ENCODE results near the gene SNTA1. TPM values are rescaled to one million over a fixed set of nuclear protein-coding genes. Genes with fewer than 3 reads are reported as not detected.
A peak's percentile ranks its signal among the peaks of the same experiment; 100 is the strongest.

SNTA1 gene
- total and polyA plus RNA-seq, 2 of the 13 experiments (the other 11 are each of a cell fraction or from before 2014, with no cell fraction given), result 16.4 to 18.3 TPM

- TF ChIP-seq THAP8 (CRISPR knock-in tag; IDR thresholded peaks at IDR 0.05; ENCODE audit: borderline replicate concordance), result no peak
- TF ChIP-seq ELK4 (CRISPR knock-in tag; IDR thresholded peaks at IDR 0.05; ENCODE audit: borderline replicate concordance), result no peak
- peak; percentile 98 for TF ChIP-seq ZNF205 (CRISPR knock-in tag; IDR thresholded peaks at IDR 0.05)
- no peak for TF ChIP-seq ZNF773 (CRISPR knock-in tag; IDR thresholded peaks at IDR 0.05; ENCODE audit: borderline replicate concordance)
- peak; percentile 98 for TF ChIP-seq THYN1 (CRISPR knock-in tag; IDR thresholded peaks at IDR 0.05; ENCODE audit: borderline replicate concordance, low read depth)
- TF ChIP-seq RFX3 (CRISPR knock-in tag; IDR thresholded peaks at IDR 0.05), result peak; percentile 64; the same call in 1 of the 2 replicates
- TF ChIP-seq SNRNP70 (IDR thresholded peaks at IDR 0.05; ENCODE audit: low read depth, low read length), result no peak
- peak; percentile 94; the same call in 1 of the 2 replicates for TF ChIP-seq SSRP1 (CRISPR knock-in tag; IDR thresholded peaks at IDR 0.05)
- peak; percentile 100 for TF ChIP-seq MIER3 (CRISPR knock-in tag; IDR thresholded peaks at IDR 0.05; ENCODE audit: borderline replicate concordance)
- TF ChIP-seq ARNTL (CRISPR knock-in tag; IDR thresholded peaks at IDR 0.05), result peak; percentile 67; the same call in 1 of the 2 replicates
- 0 out of 2 replicates have a peak, but pooled peaks have one; percentile 15 for TF ChIP-seq CC2D1A (CRISPR knock-in tag; IDR thresholded peaks at IDR 0.05)
- no peak for TF ChIP-seq CAMTA2 (CRISPR knock-in tag; IDR thresholded peaks at IDR 0.05; ENCODE audit: borderline replicate concordance)
- no peak for TF ChIP-seq SMAD1 (CRISPR knock-in tag; IDR thresholded peaks at IDR 0.05; ENCODE audit: borderline replicate concordance, low read depth)
- no peak for TF ChIP-seq ZNF333 (CRISPR knock-in tag; IDR thresholded peaks at IDR 0.05; ENCODE audit: borderline replicate concordance)
- no peak for TF ChIP-seq CEBPZ (IDR thresholded peaks at IDR 0.05; ENCODE audit: low read length)
- TF ChIP-seq HMGXB4 (CRISPR knock-in tag; IDR thresholded peaks at IDR 0.05; ENCODE audit: borderline replicate concordance in 1 of 2, low read depth in 1 of 2), result peak; percentile 10 to 92; a peak in 2 of 4 replicates
- TF ChIP-seq ZNF121 (CRISPR knock-in tag; IDR thresholded peaks at IDR 0.05), result peak; percentile 75; the same call in 1 of the 2 replicates
- TF ChIP-seq ZNF879 (CRISPR knock-in tag; IDR thresholded peaks at IDR 0.05), result no peak
- TF ChIP-seq ZSCAN31 (CRISPR knock-in tag; IDR thresholded peaks at IDR 0.05; ENCODE audit: low read depth), result peak; percentile 84
- TF ChIP-seq CBX1 (IDR thresholded peaks at IDR 0.05; ENCODE audit: low read depth), result no peak
- TF ChIP-seq ZNF597 (CRISPR knock-in tag; IDR thresholded peaks at IDR 0.05), result no peak
These were observed 69.6 kb downstream of the SNTA1 start (continued) for GRCh38 chr20:33373735-33374605.
